Stimulated activated CD8-positive, alpha-beta memory T cell treated with anti-CD3 and anti-CD28 coated beads, Interleukin-15, amount 100 ng/mL, for 48 hours (primary cell): ENCODE results near the gene TNIK.
"Not testable (repeated sequence)": the region's sequence is repeated elsewhere in the genome, so short reads cannot be mapped to it uniquely, and the experiment has no call there.

Experiments used
- DNase-seq, 2 donors: peaks; one replicate each; pipeline ENCODE4 v3.0.0-alpha.2; 2020; ENCODE audit warnings: low read depth in 2 of 2

The TNIK gene

GRCh38 chr3:171446301-171446700 is 13.9 kb downstream of the TNIK start:
- DNase-seq = no peak

DNA sequence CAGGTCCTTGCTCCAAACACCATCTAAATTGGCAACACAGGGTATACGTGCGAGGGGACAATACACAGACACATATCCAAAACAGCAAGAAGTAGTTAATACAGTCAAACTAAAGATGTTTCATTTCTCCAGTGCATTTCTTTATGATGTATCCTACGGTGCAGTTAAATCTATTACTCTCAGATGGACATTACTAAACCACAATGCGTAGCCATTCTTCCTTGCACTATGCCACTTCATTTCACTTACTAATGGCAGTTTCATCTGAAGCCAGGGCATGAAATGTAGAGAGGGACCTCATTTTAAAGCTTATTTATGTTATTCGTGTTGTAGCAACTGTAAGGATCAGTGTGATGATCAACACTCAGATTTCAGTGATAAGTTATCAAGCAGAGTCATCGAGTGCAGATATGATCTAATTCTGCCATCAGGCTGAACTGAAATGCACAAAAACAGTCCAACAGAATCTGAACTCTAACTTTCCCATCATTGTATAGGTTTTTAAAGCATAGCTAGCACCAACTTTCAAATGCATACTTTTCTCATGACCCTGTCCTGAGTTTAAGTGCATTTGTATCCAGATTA is 14.5 kb downstream of the TNIK start:
- no peak for DNase-seq

DNA sequence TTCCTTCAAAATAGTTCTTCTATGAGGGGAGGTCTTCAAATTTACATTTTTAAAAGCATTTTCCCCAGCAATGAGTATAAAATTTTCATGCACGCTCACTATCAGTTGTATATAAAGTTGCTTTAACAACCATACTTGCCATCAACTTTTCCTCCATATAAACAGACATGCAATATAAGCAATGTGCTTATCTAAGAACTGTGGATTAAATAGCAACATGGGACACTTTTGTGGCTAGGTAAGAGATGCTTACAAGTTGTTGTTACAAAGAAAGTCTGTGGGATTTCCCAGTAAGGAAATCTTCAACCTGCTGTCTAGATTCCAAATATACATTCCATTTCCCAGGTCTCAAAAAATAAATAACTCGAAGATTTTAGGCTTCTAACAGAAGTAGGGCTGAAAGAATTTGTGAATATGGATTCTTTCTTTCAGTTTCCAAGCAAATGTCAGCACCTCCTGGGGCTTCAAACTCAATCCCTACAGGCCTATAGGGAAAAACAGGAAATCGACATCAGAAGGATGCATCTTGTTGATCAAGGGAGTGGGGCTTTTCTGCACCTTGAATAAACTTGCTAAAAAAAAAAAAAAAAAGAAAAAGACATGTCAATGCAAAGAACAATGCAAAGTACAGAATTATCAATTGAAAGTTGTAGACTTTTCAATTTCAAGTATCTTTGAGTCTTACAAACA is 16.1 kb downstream of the TNIK start:
- DNase-seq = no peak

DNA sequence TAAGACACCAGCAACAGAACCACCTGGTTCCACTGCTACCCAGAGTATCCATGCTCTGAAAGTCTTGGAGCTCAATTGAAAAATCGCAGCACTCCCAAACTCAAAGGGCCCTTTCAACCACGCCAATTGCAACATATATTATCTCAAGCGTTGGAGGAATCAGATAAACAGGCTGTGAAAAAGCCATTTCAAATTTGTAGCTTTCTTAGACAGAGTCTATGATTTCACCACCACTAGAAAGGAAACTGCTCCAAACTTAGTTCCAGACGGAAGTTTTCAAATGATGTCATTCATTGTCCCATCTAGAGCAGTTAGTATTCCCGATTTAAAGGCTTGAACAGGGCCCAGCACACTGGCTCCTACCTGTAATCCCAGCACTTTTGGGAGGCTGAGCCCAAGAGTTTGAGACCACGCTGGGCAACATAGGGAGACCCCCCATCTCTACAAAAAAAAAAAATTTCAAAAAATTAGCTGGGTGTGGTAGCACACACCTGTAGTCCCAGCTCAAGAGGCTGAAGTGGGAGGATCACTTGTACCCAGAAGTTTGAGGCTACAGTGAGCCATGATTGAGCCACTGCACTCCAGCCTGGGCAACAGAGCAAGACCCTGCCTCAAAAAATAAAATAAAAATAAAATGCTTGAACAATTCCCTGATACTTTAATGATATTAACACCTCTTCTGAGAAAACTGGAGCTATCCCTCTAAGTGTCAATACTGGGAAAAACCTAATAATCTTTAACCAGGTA is 16.8 kb downstream of the TNIK start:
- DNase-seq = no peak

GRCh38 chr3:171442184-171442583 is 18.0 kb downstream of the TNIK start:
- no peak for DNase-seq

- no peak for DNase-seq
Measured at GRCh38 chr3:171441381-171441780, 18.8 kb downstream of the TNIK start.

- no peak for DNase-seq
Measured at GRCh38 chr3:171439996-171440395, 20.2 kb downstream of the TNIK start.

- DNase-seq = no peak
Measured at GRCh38 chr3:171437115-171437756, 23.0 kb downstream of the TNIK start.

GRCh38 chr3:171436380-171436779 is 23.8 kb downstream of the TNIK start:
- no peak for DNase-seq

GRCh38 chr3:171435757-171436156 is 24.4 kb downstream of the TNIK start:
- no peak for DNase-seq

GRCh38 chr3:171435143-171435542 is 25.1 kb downstream of the TNIK start:
- no peak for DNase-seq

- DNase-seq = no peak
Measured at GRCh38 chr3:171432548-171432947, 27.7 kb downstream of the TNIK start.

DNA sequence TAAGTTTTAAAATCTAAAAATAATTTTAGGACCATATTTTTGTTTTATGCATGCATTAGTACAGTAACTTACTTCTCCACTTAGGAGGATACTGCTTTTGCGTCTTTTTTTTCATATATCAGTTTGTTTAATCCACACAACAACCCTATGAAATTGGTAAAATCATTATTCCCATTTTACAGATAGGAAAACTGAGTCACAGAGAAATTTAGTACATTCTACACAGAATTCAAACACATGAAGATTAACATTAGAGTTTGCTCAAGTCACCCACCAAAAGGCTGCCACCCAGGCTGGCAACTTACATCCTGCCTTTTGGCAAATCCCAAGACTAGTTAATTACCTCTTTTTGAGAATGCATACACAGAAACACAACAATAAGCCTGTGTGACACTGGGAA is 28.7 kb downstream of the TNIK start:
- no peak for DNase-seq

- DNase-seq = no peak
Measured at GRCh38 chr3:171430530-171430929, 29.7 kb downstream of the TNIK start.

DNA sequence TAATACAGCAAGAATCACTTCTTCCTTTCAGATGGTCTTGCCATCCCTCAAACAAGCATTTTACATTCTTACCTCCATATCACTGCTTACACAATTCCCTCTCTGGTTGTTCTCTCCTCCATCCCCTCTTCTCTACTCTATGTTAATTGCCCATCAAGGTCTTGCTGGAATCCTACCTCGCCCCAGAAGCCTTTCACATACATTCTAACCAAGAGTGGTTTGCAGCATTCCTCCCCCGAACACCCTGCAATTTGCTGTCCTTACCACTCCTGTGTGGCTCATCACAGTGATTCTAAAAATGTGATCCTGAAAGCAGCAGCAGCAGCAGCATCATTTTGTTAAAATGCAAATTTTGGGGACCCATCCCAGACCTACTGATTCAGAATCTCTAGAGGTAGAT is 30.6 kb downstream of the TNIK start:
- no peak for DNase-seq

DNA sequence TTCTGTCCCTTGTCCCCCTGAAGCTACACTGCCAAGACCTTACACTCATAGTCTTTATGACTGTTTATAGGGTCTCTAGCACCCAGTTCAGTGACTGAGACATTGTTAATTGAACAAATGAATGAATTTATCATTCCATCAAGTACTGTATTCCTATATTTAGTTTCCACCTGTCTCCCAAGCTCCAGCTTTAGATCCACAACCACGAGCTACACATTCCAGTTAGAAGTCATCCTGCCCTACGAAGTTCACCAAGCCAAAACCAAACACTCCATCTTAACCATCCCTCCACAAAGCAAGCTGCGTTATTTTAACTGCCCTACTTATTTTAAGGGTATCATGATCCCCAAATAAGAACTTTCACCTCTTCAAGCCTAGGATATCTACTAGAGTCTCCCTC is 31.3 kb downstream of the TNIK start:
- DNase-seq = no peak

- DNase-seq = no peak
Measured at GRCh38 chr3:171428321-171428787, 31.9 kb downstream of the TNIK start.

- no peak for DNase-seq
Measured at GRCh38 chr3:171427771-171428320, 32.4 kb downstream of the TNIK start.

DNA sequence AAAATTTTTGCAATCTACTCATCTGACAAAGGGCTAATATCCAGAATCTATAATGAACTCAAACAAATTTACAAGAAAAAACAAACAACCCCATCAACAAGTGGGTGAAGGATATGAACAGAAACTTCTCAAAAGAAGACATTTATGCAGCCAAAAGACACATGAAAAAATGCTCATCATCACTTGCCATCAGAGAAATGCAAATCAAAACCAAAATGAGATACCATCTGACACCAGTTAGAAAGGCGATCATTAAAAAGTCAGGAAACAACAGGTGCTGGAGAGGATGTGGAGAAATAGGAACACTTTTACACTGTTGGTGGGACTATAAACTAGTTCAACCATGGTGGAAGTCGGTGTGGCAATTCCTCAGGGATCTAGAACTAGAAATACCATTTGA is 36.1 kb downstream of the TNIK start:
- not testable (repeated sequence) for DNase-seq

DNA sequence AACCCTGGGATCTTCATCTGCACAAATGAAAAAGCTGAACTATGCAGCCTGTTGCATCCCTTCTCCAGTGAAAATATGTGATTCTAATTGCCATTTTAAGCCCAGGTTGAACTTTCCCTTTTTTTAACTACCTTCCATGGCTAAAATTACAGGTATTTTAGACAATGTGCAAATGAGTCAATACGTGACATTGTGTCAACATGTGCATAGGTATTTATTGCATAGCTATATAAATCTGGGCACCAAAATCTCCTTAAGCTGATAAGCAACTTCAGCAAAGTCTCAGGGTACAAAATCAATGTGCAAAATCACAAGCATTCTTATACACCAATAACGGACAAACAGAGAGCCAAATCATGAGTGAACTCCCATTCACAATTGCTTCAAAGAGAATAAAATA is 37.4 kb downstream of the TNIK start:
- not testable (repeated sequence) for DNase-seq

DNA sequence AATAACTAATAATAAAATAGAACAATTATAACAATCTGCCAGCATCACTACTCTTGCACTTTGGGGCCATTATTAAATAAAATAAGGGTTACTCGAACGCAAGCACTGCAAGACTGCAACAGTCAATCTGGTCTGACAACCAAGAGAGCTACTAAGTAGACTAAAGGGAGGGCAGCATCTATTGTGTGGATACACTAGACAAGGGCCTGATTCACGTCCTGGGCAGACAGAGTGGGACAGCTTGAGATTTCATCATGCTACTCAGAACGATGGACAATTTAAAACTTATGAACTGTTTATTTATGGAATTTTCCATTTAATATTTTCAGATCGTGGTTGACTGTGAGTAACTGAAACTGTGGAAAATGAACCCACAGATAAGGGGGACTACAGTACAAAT is 39.5 kb downstream of the TNIK start:
- DNase-seq = no peak

DNA sequence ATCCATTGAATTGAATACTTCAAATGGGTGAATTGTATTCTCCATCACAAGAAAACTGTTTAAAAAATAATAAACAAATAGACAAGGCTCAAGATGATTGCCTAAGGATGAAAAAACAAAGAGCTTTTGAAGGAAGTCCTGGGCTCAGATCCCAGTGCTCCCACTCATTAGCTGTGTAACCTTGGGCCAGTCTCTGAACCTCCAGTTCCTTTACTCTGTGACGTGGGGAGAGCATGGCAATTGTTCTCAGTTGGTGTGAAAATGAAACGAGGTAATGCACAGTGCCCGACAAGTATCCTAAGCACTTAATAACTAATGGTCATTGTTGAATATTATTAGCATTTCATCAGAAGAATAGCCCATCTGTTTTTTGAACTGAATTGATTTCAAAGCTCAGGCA is 40.7 kb downstream of the TNIK start:
- no peak for DNase-seq
